ENCODE measurements around the gene LPP. TPM values are rescaled to one million over a fixed set of nuclear protein-coding genes. Genes with fewer than 3 reads are reported as not detected.

Gene LPP
- total and polyA plus RNA-seq, 10 of the 15 experiments (the other 5 are each of a cell fraction or from before 2014, with no cell fraction given): under 0.01 to 0.62 (median 0.03) TPM

GRCh38 chr3:188349351-188349901, 195.5 kb downstream of the LPP start (continued):
- TF ChIP-seq SMAD1 (IDR thresholded peaks at IDR 0.05; ENCODE audit: low read depth, partially characterized antibody): no peak

- Histone ChIP-seq H3K9ac (ENCODE audit: control insufficient read depth, insufficient read depth, low read length) (no peak overlapping the region), H3K36me3 (ENCODE audit: control insufficient read depth in 2 of 2, insufficient read depth in 2 of 2, low read length in 1 of 2) (no peaks in the 10 kb centered on the region)
- POLR2A ChIA-PET: no interaction called here
These were observed 196.0 kb downstream of the LPP start for GRCh38 chr3:188349933-188350332.

GRCh38 chr3:188350961-188351360, 197.0 kb downstream of the LPP start:
- ChIA-PET SMC1A (ENCODE audit: uncharacterized antibody, unreplicated experiment) (interaction anchor here (1.3 kb wide), 1 partner anchor 182 kb away, joined by 3 read pairs; no protein-coding TSS in a partner anchor), RAD21 (ENCODE audit: unreplicated experiment) (no interaction called here), POLR2A (no interaction called here), CTCF (interaction anchor here (1.9 kb wide), 1 partner anchor 610 kb away, joined by 9 read pairs; no protein-coding TSS in a partner anchor)
- in situ Hi-C loops (cut with MboI): no loop called here
- H4K20me1 ChIP-seq (ENCODE audit: control insufficient read depth, insufficient read depth): no peaks in the 10 kb centered on the region
- ATAC-seq (no peak), DNase-seq (ENCODE audit: low read depth, low spot score) (no peak), FAIRE-seq (no peak)
- no TSS peak for BruUV-seq (replicated peaks)
- no peak overlapping the region for H2AFZ ChIP-seq (ENCODE audit: control insufficient read depth, low read depth, low read length)
- H3K9ac ChIP-seq (ENCODE audit: control insufficient read depth, insufficient read depth, low read length): no peak overlapping the region
- H3K4me1 ChIP-seq (ENCODE audit: control insufficient read depth, insufficient read depth, low read length): no peaks in the 10 kb centered on the region
- H3K9me3 ChIP-seq (replicated peaks; ENCODE audit: control insufficient read depth, insufficient read depth, low read length): no peaks in the 10 kb centered on the region
- intact Hi-C loops (cut with micrococcal nuclease; ENCODE audit: unreplicated experiment): no loop called here
- H3K79me2 ChIP-seq (ENCODE audit: control insufficient read depth, insufficient read depth, low read length): no peaks in the 10 kb centered on the region
- peaks cover 0 to 4% of the 10 kb centered on the region in 2 experiments; a peak in 2 of 4 replicates for H3K27me3 ChIP-seq (replicated peaks in 1 of 2; ENCODE audit: control insufficient read depth in 2 of 2, insufficient read depth in 2 of 2, low read length in 1 of 2)
- WGBS (ENCODE audit: insufficient coverage, insufficient replicate concordance, low lambda C conversion rate, missing lambda C conversion rate): 11% methylated on average over 2 of the region's 2 CpGs
- no peak overlapping the region for H3K4me3 ChIP-seq
- H3K36me3 ChIP-seq (ENCODE audit: control insufficient read depth in 2 of 2, insufficient read depth in 2 of 2, low read length in 1 of 2): no peaks in the 10 kb centered on the region
- no peak overlapping the region for H3K27ac ChIP-seq (ENCODE audit: control insufficient read depth, insufficient read depth)
- no peak overlapping the region for H3K4me2 ChIP-seq (ENCODE audit: control insufficient read depth, insufficient read depth)
- no peak for TF ChIP-seq TCF3 (IDR thresholded peaks at IDR 0.05; ENCODE audit: borderline replicate concordance, insufficient read depth, low read depth, low read length)
- TF ChIP-seq SUPT20H (IDR thresholded peaks at IDR 0.05; ENCODE audit: borderline replicate concordance, control insufficient read depth, low read depth, low read length): no peak
- TF ChIP-seq CTCF (IDR thresholded peaks at IDR 0.05 in 2 of 3, conservative IDR thresholded peaks at IDR 0.05 in 1 of 3; ENCODE audit: control insufficient read depth in 2 of 3, extremely low read depth in 1 of 3, insufficient read depth in 1 of 3, low read depth in 3 of 3, low read length in 3 of 3): no peak
- TF ChIP-seq SMARCA5 (IDR thresholded peaks at IDR 0.05): no peak
- TF ChIP-seq MEF2B (IDR thresholded peaks at IDR 0.05; ENCODE audit: partially characterized antibody, poor library complexity, severe bottlenecking): no peak
- no peak for TF ChIP-seq RAD21 (IDR thresholded peaks at IDR 0.05; ENCODE audit: insufficient read depth, low read depth, low read length)
- no peak for TF ChIP-seq KDM1A (IDR thresholded peaks at IDR 0.05; ENCODE audit: borderline replicate concordance)
- TF ChIP-seq TARDBP (IDR thresholded peaks at IDR 0.05; ENCODE audit: borderline replicate concordance): no peak
- TF ChIP-seq NR2C2 (IDR thresholded peaks at IDR 0.05; ENCODE audit: borderline replicate concordance, control insufficient read depth, insufficient read length, low read depth): no peak
- no peak for TF ChIP-seq USF2 (IDR thresholded peaks at IDR 0.05; ENCODE audit: borderline replicate concordance, low read depth, low read length)

More at GRCh38 chr3:188349933-188350332, 196.0 kb downstream of the LPP start:
- in situ Hi-C loops (cut with MboI) (no loop called here), intact Hi-C loops (cut with micrococcal nuclease; ENCODE audit: unreplicated experiment) (loop anchor here (10.0 kb wide), 1 partner anchor 605 kb away; the partner anchor contains the start of gene BCL6)
- no peaks in the 10 kb centered on the region for H4K20me1 ChIP-seq (ENCODE audit: control insufficient read depth, insufficient read depth)
- H3K4me3 ChIP-seq: no peak overlapping the region
- FAIRE-seq: no peak
- no peak for DNase-seq (ENCODE audit: low read depth, low spot score)
- peaks cover 0 to 4% of the 10 kb centered on the region in 2 experiments; a peak in 2 of 4 replicates for H3K27me3 ChIP-seq (replicated peaks in 1 of 2; ENCODE audit: control insufficient read depth in 2 of 2, insufficient read depth in 2 of 2, low read length in 1 of 2)
- H2AFZ ChIP-seq (ENCODE audit: control insufficient read depth, low read depth, low read length): no peak overlapping the region
- 0% methylated on average over 4 of the region's 4 CpGs for WGBS (ENCODE audit: insufficient coverage, insufficient replicate concordance, low lambda C conversion rate, missing lambda C conversion rate)
- no peak overlapping the region for H3K4me2 ChIP-seq (ENCODE audit: control insufficient read depth, insufficient read depth)
- no peaks in the 10 kb centered on the region for H3K4me1 ChIP-seq (ENCODE audit: control insufficient read depth, insufficient read depth, low read length)
- CTCF ChIA-PET: interaction anchor here (0.7 to 1.9 kb wide), 2 partner anchors 609 to 611 kb away, joined by 3 to 9 read pairs; no protein-coding TSS in a partner anchor
- no peaks in the 10 kb centered on the region for H3K79me2 ChIP-seq (ENCODE audit: control insufficient read depth, insufficient read depth, low read length)
- RAD21 ChIA-PET (ENCODE audit: unreplicated experiment): no interaction called here
- no peak for ATAC-seq
- H3K9me3 ChIP-seq (replicated peaks; ENCODE audit: control insufficient read depth, insufficient read depth, low read length): no peaks in the 10 kb centered on the region
- no TSS peak for BruUV-seq (replicated peaks)
- no peak for TF ChIP-seq RFX5 (IDR thresholded peaks at IDR 0.05; ENCODE audit: low read depth, low read length)
- H3K27ac ChIP-seq (ENCODE audit: control insufficient read depth, insufficient read depth): no peak overlapping the region
- SMC1A ChIA-PET (ENCODE audit: uncharacterized antibody, unreplicated experiment): interaction anchor here (0.6 to 0.8 kb wide), 2 partner anchors 9 to 610 kb away, joined by 3 read pairs; no protein-coding TSS in a partner anchor

All from GM12878 (cell line).